GM06990 (cell line): ENCODE results near the gene USP10.

Experiments used
- DNase-seq: peaks from one replicate; pipeline ENCODE4 v3.0.0-alpha.2; 2011; ENCODE audit not compliant: insufficient read length; ENCODE audit errors: extremely low read depth
- H3K27me3 ChIP-seq: replicated peaks from 2 replicates; pipeline ENCODE4 v1.6.0; 2011; ENCODE audit warnings: low read length; ENCODE audit not compliant: control insufficient read depth, insufficient read depth
- H3K36me3 ChIP-seq: 2 replicates; pipeline ENCODE4 v1.5.1; 2011; ENCODE audit warnings: low read length; ENCODE audit not compliant: control insufficient read depth, insufficient read depth
- H3K4me3 ChIP-seq: replicated peaks from 2 replicates; pipeline ENCODE4 v1.5.1; 2011; ENCODE audit warnings: low read depth, mild to moderate bottlenecking, control low read depth, low read length
- TF ChIP-seq, protein P1 (sequence below): IDR thresholded peaks from 2 replicates; pipeline ENCODE4 v1.5.1; 2011; ENCODE audit warnings: low read length, control low read depth, mild to moderate bottlenecking, inconsistent platforms; ENCODE audit not compliant: insufficient read depth, poor library complexity, severe bottlenecking

Gene USP10

DNA sequence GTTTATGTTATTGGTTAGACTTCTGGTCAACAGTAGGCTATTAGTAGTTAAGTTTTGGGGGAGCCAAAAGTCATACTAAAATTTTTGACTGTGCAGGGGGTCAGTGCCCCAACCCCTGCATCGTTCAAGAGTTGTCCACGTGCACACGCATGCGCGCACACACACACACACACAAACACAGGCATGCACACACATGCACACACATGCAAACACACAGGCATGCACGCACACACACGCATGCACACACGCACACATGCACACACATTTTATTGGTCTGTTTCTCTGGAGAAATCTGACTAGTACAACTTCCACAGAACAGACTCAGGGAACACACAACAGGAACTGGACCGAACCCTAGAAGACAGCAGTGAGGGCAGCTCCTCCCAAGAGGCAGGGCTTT, 24.4 kb upstream of the USP10 start:
- DNase-seq = no peak
- TF ChIP-seq, protein P1, sequence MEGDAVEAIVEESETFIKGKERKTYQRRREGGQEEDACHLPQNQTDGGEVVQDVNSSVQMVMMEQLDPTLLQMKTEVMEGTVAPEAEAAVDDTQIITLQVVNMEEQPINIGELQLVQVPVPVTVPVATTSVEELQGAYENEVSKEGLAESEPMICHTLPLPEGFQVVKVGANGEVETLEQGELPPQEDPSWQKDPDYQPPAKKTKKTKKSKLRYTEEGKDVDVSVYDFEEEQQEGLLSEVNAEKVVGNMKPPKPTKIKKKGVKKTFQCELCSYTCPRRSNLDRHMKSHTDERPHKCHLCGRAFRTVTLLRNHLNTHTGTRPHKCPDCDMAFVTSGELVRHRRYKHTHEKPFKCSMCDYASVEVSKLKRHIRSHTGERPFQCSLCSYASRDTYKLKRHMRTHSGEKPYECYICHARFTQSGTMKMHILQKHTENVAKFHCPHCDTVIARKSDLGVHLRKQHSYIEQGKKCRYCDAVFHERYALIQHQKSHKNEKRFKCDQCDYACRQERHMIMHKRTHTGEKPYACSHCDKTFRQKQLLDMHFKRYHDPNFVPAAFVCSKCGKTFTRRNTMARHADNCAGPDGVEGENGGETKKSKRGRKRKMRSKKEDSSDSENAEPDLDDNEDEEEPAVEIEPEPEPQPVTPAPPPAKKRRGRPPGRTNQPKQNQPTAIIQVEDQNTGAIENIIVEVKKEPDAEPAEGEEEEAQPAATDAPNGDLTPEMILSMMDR = no peak
- Histone ChIP-seq H3K36me3 (no peaks in the 10 kb centered on the region), H3K27me3 (no peaks in the 10 kb centered on the region; the same call in 1 of the 2 replicates), H3K4me3 (no peak overlapping the region)

DNA sequence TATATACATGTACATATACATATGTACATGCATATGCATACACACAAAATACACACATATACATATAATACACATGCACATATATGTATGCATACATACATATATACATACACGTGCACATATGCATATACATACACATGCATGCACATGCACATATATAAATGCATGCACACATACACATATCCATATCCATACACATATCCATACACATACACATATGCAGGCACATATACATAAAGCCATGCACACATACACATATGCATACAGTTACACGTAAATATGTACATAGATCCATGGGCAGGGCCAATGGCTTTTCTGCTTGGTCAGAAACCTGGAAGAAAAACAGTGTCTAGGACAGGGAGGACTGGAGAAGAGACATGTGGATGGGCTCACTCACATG, 23.9 kb upstream of the USP10 start:
- no peaks in the 10 kb centered on the region for H3K36me3 ChIP-seq
- TF ChIP-seq, protein P1 = no peak
- H3K27me3 ChIP-seq = no peaks in the 10 kb centered on the region; the same call in 1 of the 2 replicates
- DNase-seq = no peak
- H3K4me3 ChIP-seq = no peak overlapping the region

DNA sequence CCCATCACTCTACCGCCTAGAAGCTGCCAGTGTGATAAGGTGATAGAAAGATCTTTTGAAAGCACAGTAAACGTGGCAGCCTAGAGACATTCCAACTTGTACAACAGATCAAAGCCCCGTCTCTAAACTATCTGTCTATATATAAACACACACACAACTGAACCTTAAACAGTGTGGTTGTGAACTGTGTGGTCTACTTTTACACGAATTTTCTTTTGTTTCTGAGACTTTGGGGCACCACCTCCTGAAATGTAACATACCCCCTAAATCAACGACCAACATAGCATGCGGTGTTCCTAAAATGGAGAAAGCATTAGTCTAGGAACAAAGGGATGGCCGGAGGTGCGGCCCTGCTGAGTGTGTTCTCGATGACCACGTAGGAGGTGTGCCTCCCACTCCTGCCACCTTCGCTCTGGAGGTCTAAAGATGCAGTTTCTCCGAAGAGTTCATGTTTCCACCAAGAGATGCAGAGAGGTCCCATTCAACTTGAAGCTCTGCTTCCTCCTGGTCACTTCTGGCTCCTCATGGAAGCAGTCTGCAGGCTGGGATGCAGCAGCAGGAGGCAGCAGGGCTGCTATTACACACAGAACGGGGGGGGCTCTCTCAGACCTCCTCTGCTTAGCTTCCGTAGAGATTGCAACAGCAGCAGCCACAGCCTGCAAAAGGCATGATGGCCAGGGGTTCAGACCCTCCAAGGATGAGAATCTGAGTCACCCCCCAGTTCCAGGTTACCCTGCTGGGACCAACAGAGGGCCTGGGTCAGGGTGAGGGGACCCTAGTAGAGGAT, 22.6 kb upstream of the USP10 start:
- no peak for DNase-seq
- Histone ChIP-seq H3K36me3 (no peaks in the 10 kb centered on the region), H3K27me3 (no peaks in the 10 kb centered on the region; the same call in 1 of the 2 replicates), H3K4me3 (no peak overlapping the region)
- TF ChIP-seq, protein P1 = no peak

DNA sequence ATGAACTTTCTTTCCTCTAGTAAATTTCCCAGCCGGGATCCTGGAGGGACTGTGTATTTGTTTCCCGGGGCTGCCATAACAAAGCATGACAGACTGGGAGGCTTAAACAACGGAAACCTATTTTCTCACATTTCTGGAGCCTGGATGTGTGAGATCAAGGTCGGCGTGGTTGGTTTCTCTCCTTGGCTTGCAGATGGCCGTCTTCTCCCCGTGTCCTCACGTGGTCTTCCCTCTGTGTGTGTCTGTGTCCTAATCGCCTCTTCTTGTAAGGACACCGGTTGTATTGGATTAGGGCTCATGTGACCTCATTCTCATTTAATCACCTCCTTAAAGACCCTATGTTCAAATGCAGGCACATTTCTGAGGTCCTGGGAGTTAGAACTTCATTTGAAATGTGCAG, 22.0 kb upstream of the USP10 start:
- TF ChIP-seq, protein P1 = no peak

DNA sequence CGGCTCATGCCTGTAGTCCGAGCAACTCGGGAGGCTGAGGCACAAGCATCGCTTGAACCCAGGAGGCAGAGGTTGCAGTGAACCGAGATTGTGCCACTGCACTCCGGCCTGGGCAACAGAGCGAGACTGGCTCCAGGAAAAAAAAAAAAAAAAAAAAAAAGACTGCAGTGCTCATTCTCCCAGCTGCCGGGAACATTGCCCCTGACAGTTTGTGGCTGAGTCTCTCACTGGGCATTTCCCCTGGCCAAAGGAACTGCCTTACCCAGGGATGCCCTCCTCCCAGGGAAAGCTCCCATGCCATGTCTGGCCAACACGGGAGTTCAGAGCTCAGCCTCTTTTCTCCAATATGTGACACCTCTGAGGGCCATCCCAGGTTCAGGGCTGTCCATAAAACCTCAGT, 21.3 kb upstream of the USP10 start:
- no peak for DNase-seq
- TF ChIP-seq, protein P1 = no peak
- no peaks in the 10 kb centered on the region for H3K36me3 ChIP-seq
- no peak overlapping the region for H3K4me3 ChIP-seq
- no peaks in the 10 kb centered on the region; the same call in 1 of the 2 replicates for H3K27me3 ChIP-seq

More for the DNA sequence above, 22.0 kb upstream of the USP10 start:
- DNase-seq = no peak
- no peaks in the 10 kb centered on the region; the same call in 1 of the 2 replicates for H3K27me3 ChIP-seq
- H3K4me3 ChIP-seq = no peak overlapping the region
- no peaks in the 10 kb centered on the region for H3K36me3 ChIP-seq
